Ovary (tissue), 9 donors: ENCODE data around the gene ATG5. TPM values are rescaled to one million over a fixed set of nuclear protein-coding genes. Genes with fewer than 3 reads are reported as not detected.

ENCODE experiments used
- DNase-seq, 5 donors: peaks; one replicate each; pipeline ENCODE4 v3.0.0-alpha.2; 2019 to 2020
- H3K27ac ChIP-seq, 2 donors: fragments of 200-600 bp; one replicate each; pipeline versions ENCODE4 v1.5.1 to v1.8.0; 2019 to 2022
- H3K27me3 ChIP-seq: fragments of 200-600 bp; one replicate; pipeline ENCODE4 v1.8.0; 2022
- H3K36me3 ChIP-seq: fragments of 200-600 bp; sonication (generic); one replicate; pipeline ENCODE4 v1.5.1; 2019
- H3K4me1 ChIP-seq: one replicate; pipeline ENCODE4 v1.8.1; 2013; ENCODE audit warnings: mild to moderate bottlenecking, moderate library complexity; ENCODE audit not compliant: insufficient read depth
- H3K4me3 ChIP-seq: fragments of 200-600 bp; sonication (generic); one replicate; pipeline ENCODE4 v1.5.1; 2017
- H3K9me3 ChIP-seq, 2 donors: fragments of 200-600 bp in 1 of 2; sonication (generic) in 1 of 2; one replicate each; pipeline versions ENCODE4 v1.5.1 to v1.8.1; 2013 to 2019; ENCODE audit warnings: mild to moderate bottlenecking in 1 of 2, moderate library complexity in 1 of 2
- CTCF ChIP-seq, 3 donors: fragments of 450-650 bp in 2 of 3; fragments of 200-600 bp in 1 of 3; IDR thresholded peaks; one replicate each; pipeline versions ENCODE4 v1.5.1 to v1.8.0; 2016 to 2022; ENCODE audit warnings: antibody characterized with exemption in 3 of 3, mild to moderate bottlenecking in 1 of 3
- EP300 ChIP-seq: sonication (generic); formaldehyde crosslinking; IDR thresholded peaks from one replicate; pipeline ENCODE4 v1.6.1; 2017; ENCODE audit warnings: antibody characterized with exemption
- POLR2A ChIP-seq: fragments of 450-650 bp; IDR thresholded peaks from one replicate; pipeline ENCODE4 v1.6.1; 2017; ENCODE audit warnings: antibody characterized with exemption, mild to moderate bottlenecking, moderate library complexity
- WGBS, 3 donors: extraction: QIAGEN DNeasy Blood & Tissue Kit in 1 of 3; methylation state at CpG; one replicate each; pipeline versions ENCODE4 v1.1.5 to v1.1.7; 2013 to 2017; 5-methylcytosine and 5-hydroxymethylcytosine counted together
- intact Hi-C, 4 donors: fragments of 100-400 bp; cut with DNase I; formaldehyde crosslinking; loops; one replicate each; pipeline versions ENCODE4 v1.11.0 to v1.15.1; 2022 to 2023
- polyA plus RNA-seq, 2 donors: library from polyadenylated mRNA; stranded (reverse); fragments of 200-250 nt in 1 of 2; fragments of 350-450 nt in 1 of 2; fragmentation: Illumina TruSeq in 1 of 2; extraction: RNeasy Lipid Tissue Mini Kit (QIAGEN cat#74804) in 1 of 2; gene quantifications; one replicate each; pipeline ENCODE4 v1.2.3, GENCODE V29; 2013 to 2014
- total RNA-seq, 7 donors: library from RNA; depleted of rRNA in 2 of 7; stranded (reverse); fragments of >200 nt in 2 of 7; fragmentation: NEBNext Ultra II Directional in 3 of 7; extraction: Animal tissue kit (Norgen Biotek cat#: 25700) in 3 of 7; gene quantifications; one replicate each; pipeline versions ENCODE4 v1.1.0 to v1.2.4, GENCODE V29; 2016 to 2023
- donor health status: DM: no; HTN: no; CAD: no; lungs with moderate emphysema.
- donor health status: DM: no; HTN: no; CAD: no.
- donor health status: Bipolar disorder and iron deficiency.
- donor health status: DM: yes; HTN: yes; CAD: no.
- donor health status: DM: no; HTN: no; CAD: no.
- donor health status: DM: yes; HTN: yes; CAD: no.

Gene ATG5
- total and polyA plus RNA-seq, 9 donors, result 17.3 to 35.2 (median 28.3) TPM

- TF ChIP-seq EP300, result no peak
- TF ChIP-seq CTCF (IDR thresholded peaks at IDR 0.05), result no peak
- no peak for TF ChIP-seq POLR2A
- Histone ChIP-seq H3K9me3 (no peaks in the 10 kb centered on the region), H3K27ac (no peak overlapping the region), H3K36me3 (no peaks in the 10 kb centered on the region), H3K4me1 (no peaks in the 10 kb centered on the region), H3K27me3 (no peaks in the 10 kb centered on the region), H3K4me3 (no peak overlapping the region)
- intact Hi-C loops, result no loop called here
- DNase-seq, result no peak
Measured at GRCh38 chr6:106258726-106259125, 66.8 kb downstream of the ATG5 start.

- Histone ChIP-seq H3K36me3 (no peaks in the 10 kb centered on the region), H3K27ac (no peak overlapping the region), H3K4me3 (no peak overlapping the region), H3K9me3 (no peaks in the 10 kb centered on the region), H3K27me3 (no peaks in the 10 kb centered on the region), H3K4me1 (no peaks in the 10 kb centered on the region)
- WGBS, 3 donors, result 83 to 84% (median 84%) methylated on average over 2 of the region's 2 CpGs
- TF ChIP-seq EP300 (no peak), CTCF (IDR thresholded peaks at IDR 0.05) (no peak), POLR2A (no peak)
- intact Hi-C loops, result no loop called here
- no peak for DNase-seq
Measured at GRCh38 chr6:106257195-106257594, 68.4 kb downstream of the ATG5 start.

- H3K36me3 ChIP-seq, result no peaks in the 10 kb centered on the region
- DNase-seq, result no peak
- 79 to 84% (median 83%) methylated on average over 4 of the region's 4 CpGs for WGBS, 3 donors
- H3K4me3 ChIP-seq, result no peak overlapping the region
- H3K4me1 ChIP-seq, result peaks cover 2% of the 10 kb centered on the region
- no peaks in the 10 kb centered on the region for H3K27me3 ChIP-seq
- no peaks in the 10 kb centered on the region for H3K9me3 ChIP-seq
- TF ChIP-seq POLR2A (no peak), EP300 (no peak), CTCF (IDR thresholded peaks at IDR 0.05) (no peak)
- H3K27ac ChIP-seq, result no peak overlapping the region
- intact Hi-C loops, result no loop called here
Measured at GRCh38 chr6:106256201-106256968, 69.2 kb downstream of the ATG5 start.

GRCh38 chr6:106255306-106255705 lies 70.3 kb downstream of the ATG5 start:
- intact Hi-C loops, result no loop called here
- WGBS, 3 donors, result 88 to 95% (median 92%) methylated on average over 3 of the region's 3 CpGs
- H3K27me3 ChIP-seq, result no peaks in the 10 kb centered on the region
- TF ChIP-seq CTCF (IDR thresholded peaks at IDR 0.05) (no peak), EP300 (no peak), POLR2A (no peak)
- no peaks in the 10 kb centered on the region for H3K9me3 ChIP-seq
- no peak overlapping the region for H3K4me3 ChIP-seq
- peaks cover 2% of the 10 kb centered on the region for H3K4me1 ChIP-seq
- H3K27ac ChIP-seq, result no peak overlapping the region
- no peak for DNase-seq
- H3K36me3 ChIP-seq, result no peaks in the 10 kb centered on the region
